HepG2 (cell line): ENCODE data around the gene TCL1A. TPM values are rescaled to one million over a fixed set of nuclear protein-coding genes. Genes with fewer than 3 reads are reported as not detected.

Source experiments
- ATAC-seq: fragments of 200-7000 bp; cut with Tn5 transposase; 3 replicates; pipeline ENCODE4 v1.9.1; 2020; ENCODE audit warnings: mild to moderate bottlenecking, moderate library complexity
- BruUV-seq: library from RNA; stranded (reverse); fragments of 400-500 nt; replicated peaks from 2 replicates; lab custom pipeline; 2021; lab: Mats Ljungman, UMichigan
- CTCF ChIA-PET: fragments of 300-600 bp; formaldehyde crosslinking; extraction: SDS; loops from one replicate; lab custom pipeline; 2021; ENCODE audit warnings: low total read pairs, inconsistent platforms, low intra/inter-chr PET ratio; lab: Yijun Ruan, JAX
- POLR2A ChIA-PET: fragments of 350-600 bp; sonication (Branson Sonifier 250); formaldehyde crosslinking; loops from one replicate; lab custom pipeline; 2020; ENCODE audit warnings: antibody characterized with exemption, inconsistent platforms; lab: Yijun Ruan, JAX
- DNase-seq: peaks from one replicate; pipeline ENCODE4 v3.0.0-alpha.2; 2015; ENCODE audit warnings: low spot score
- FAIRE-seq: peaks from 3 replicates; lab custom pipeline; 2011; peaks lifted over from hg19 to GRCh38; lab: Jason Lieb, UNC
- H2AFZ ChIP-seq: one replicate; pipeline ENCODE4 v1.6.1; 2011; ENCODE audit warnings: low read length, inconsistent platforms
- H3K27ac ChIP-seq: fragments of 300-600 bp; 3 replicates; pipeline ENCODE4 v1.8.0; 2011; ENCODE audit warnings: mixed run types, mild to moderate bottlenecking, mixed read lengths, low read length, inconsistent platforms; ENCODE audit not compliant: insufficient read depth; ENCODE audit errors: extremely low read length
- H3K27me3 ChIP-seq, 2 experiments: fragments of 200-600 bp in 1 of 2; 2 replicates in 1 of 2; 3 replicates in 1 of 2; pipeline versions ENCODE4 v1.6.0 to v1.8.0; 2011; ENCODE audit warnings: low read length in 2 of 2, mild to moderate bottlenecking in 2 of 2, moderate library complexity in 2 of 2, inconsistent platforms in 1 of 2; ENCODE audit not compliant: insufficient read depth in 2 of 2, control insufficient read depth in 1 of 2
- H3K36me3 ChIP-seq, 2 experiments: fragments of 200-600 bp in 1 of 2; replicated peaks in 1 of 2; 2 replicates in 1 of 2; 3 replicates in 1 of 2; pipeline versions ENCODE4 v1.5.1 to v1.8.0; 2011; ENCODE audit warnings: low read length in 2 of 2, inconsistent platforms in 1 of 2; ENCODE audit not compliant: insufficient read depth in 2 of 2, control insufficient read depth in 1 of 2
- H3K4me1 ChIP-seq: 2 replicates; pipeline ENCODE4 v1.5.1; 2012; ENCODE audit warnings: low read length, inconsistent platforms; ENCODE audit not compliant: insufficient read depth
- H3K4me2 ChIP-seq: 2 replicates; pipeline ENCODE4 v1.6.0; 2011; ENCODE audit warnings: low read depth, low read length, inconsistent platforms
- H3K4me3 ChIP-seq, 3 experiments: fragments of 200-600 bp in 1 of 3; sonication (generic), shearing (Covaris generic) in 1 of 3; replicated peaks in 1 of 3; 2 replicates each; pipeline ENCODE4 v1.5.1; 2011 to 2016; ENCODE audit warnings: low read length in 3 of 3, inconsistent platforms in 2 of 3, low read depth in 2 of 3, mild to moderate bottlenecking in 2 of 3, control low read depth in 1 of 3, mixed read lengths in 1 of 3; ENCODE audit not compliant: insufficient read depth in 1 of 3
- H3K79me2 ChIP-seq: one replicate; pipeline ENCODE4 v1.6.1; 2011; ENCODE audit warnings: low read length, inconsistent platforms; ENCODE audit not compliant: insufficient read depth
- H3K9ac ChIP-seq: 2 replicates; pipeline ENCODE4 v1.6.0; 2011; ENCODE audit warnings: mild to moderate bottlenecking, low read depth, low read length, inconsistent platforms; ENCODE audit not compliant: insufficient read depth
- H3K9me3 ChIP-seq: 2 replicates; pipeline ENCODE4 v1.5.1; 2012; ENCODE audit warnings: mild to moderate bottlenecking, low read length
- H4K20me1 ChIP-seq: 2 replicates; pipeline ENCODE4 v1.6.0; 2011; ENCODE audit warnings: inconsistent platforms, mild to moderate bottlenecking, low read length, moderate library complexity; ENCODE audit not compliant: insufficient read depth
- AGO2 ChIP-seq: fragments of 200-400 bp; formaldehyde crosslinking; optimal IDR thresholded peaks from 2 replicates; pipeline ENCODE3; 2017; ENCODE audit warnings: mild to moderate bottlenecking, low read depth, low read length, moderate library complexity
- CREB1 ChIP-seq, 2 experiments: fragments of 450-650 bp in 1 of 2; IDR thresholded peaks; 2 replicates each; pipeline ENCODE4 v1.6.1; 2016 to 2017; ENCODE audit warnings: control low read depth in 1 of 2, mild to moderate bottlenecking in 1 of 2, missing compliant biosample characterization in 1 of 2, missing genetic modification characterization in 1 of 2
- ESRRA ChIP-seq: sonication (generic); formaldehyde crosslinking; IDR thresholded peaks from 2 replicates; pipeline ENCODE4 v1.5.1; 2020; ENCODE audit warnings: mild to moderate bottlenecking, low read depth, missing genetic modification reagents
- GABPA ChIP-seq, 2 experiments: IDR thresholded peaks; 2 replicates each; pipeline ENCODE4 v1.6.1; 2011 to 2016; ENCODE audit warnings: low read depth in 2 of 2, low read length in 1 of 2, missing biosample characterization in 1 of 2, missing genetic modification characterization in 1 of 2
- HNRNPLL ChIP-seq: fragments of 200-400 bp; formaldehyde crosslinking; IDR thresholded peaks from 2 replicates; pipeline ENCODE4 v1.6.1; 2017; ENCODE audit warnings: mild to moderate bottlenecking, low read depth, low read length; ENCODE audit not compliant: poor library complexity, severe bottlenecking
- KLF11 ChIP-seq: IDR thresholded peaks from 2 replicates; pipeline ENCODE4 v1.6.1; 2016; ENCODE audit warnings: missing compliant biosample characterization
- NFKB2 ChIP-seq: sonication (generic); formaldehyde crosslinking; IDR thresholded peaks from 2 replicates; pipeline ENCODE4 v1.4.0; 2020; ENCODE audit warnings: missing genetic modification reagents, borderline replicate concordance
- TCF7 ChIP-seq: sonication (generic); IDR thresholded peaks from 2 replicates; pipeline ENCODE4 v1.6.1; 2016; ENCODE audit warnings: antibody characterized with exemption, low read depth
- ZNF17 ChIP-seq: sonication (generic); formaldehyde crosslinking; IDR thresholded peaks from 2 replicates; pipeline ENCODE4 v1.5.0; 2020; ENCODE audit warnings: mild to moderate bottlenecking, missing genetic modification reagents
- ZNF263 ChIP-seq: sonication (generic); formaldehyde crosslinking; IDR thresholded peaks from 2 replicates; pipeline ENCODE4 v1.4.0; 2020; ENCODE audit warnings: missing genetic modification reagents
- ZNF563 ChIP-seq: sonication (generic); formaldehyde crosslinking; IDR thresholded peaks from 2 replicates; pipeline ENCODE4 v1.8.0; 2022; ENCODE audit warnings: mild to moderate bottlenecking, moderate library complexity, missing genetic modification reagents
- ZNF670 ChIP-seq: sonication (generic); formaldehyde crosslinking; IDR thresholded peaks from 2 replicates; pipeline ENCODE4 v1.8.0; 2022; ENCODE audit warnings: mild to moderate bottlenecking, missing genetic modification reagents, borderline replicate concordance
- ZNF780A ChIP-seq: sonication (generic); formaldehyde crosslinking; IDR thresholded peaks from 2 replicates; pipeline ENCODE4 v1.8.0; 2022; ENCODE audit warnings: mild to moderate bottlenecking, missing genetic modification reagents, moderate library complexity
- ZSCAN9 ChIP-seq: IDR thresholded peaks from 2 replicates; pipeline ENCODE4 v1.6.1; 2016; ENCODE audit warnings: borderline replicate concordance
- WGBS: methylation state at CpG from one replicate; pipeline ENCODE4 v1.1.6; 2017; ENCODE audit warnings: low lambda C conversion rate; 5-methylcytosine and 5-hydroxymethylcytosine counted together
- in situ Hi-C: cut with HindIII; loops from 2 replicates; pipeline ENCODE4 v1.10.0; 2017; ENCODE audit warnings: low pct_unique_long_range_greater_than_20kb; ENCODE audit not compliant: extremely low pct_ligation_motif_present
- intact Hi-C: fragments of 100-400 bp; cut with micrococcal nuclease; formaldehyde crosslinking; loops from one replicate; pipeline ENCODE4 v1.10.0; 2022; ENCODE audit not compliant: unreplicated experiment
- polyA plus RNA-seq, 8 experiments: library from polyadenylated mRNA; depleted of rRNA in 3 of 8; stranded (reverse) in 7 of 8; unstranded in 1 of 8; fragments of >200 nt; fragmentation: Illumina TruSeq in 4 of 8; extraction: Trizol in 4 of 8; gene quantifications; 2 replicates each; pipeline versions ENCODE4 v1.2.1 to v1.2.3, GENCODE V29; 2011 to 2016; ENCODE audit warnings: low read depth in 4 of 8, missing spikeins in 1 of 8, mixed read lengths in 1 of 8; ENCODE audit not compliant: insufficient read depth in 1 of 8
- total RNA-seq, 5 experiments: library from RNA; depleted of rRNA; stranded (reverse); fragments of >200 nt; fragmentation: Illumina TruSeq; extraction: Trizol; gene quantifications; 2 replicates each; pipeline ENCODE4 v1.2.3, GENCODE V29; 2016; ENCODE audit warnings: low read depth in 1 of 5
- TF ChIP-seq, protein P1 (sequence below): IDR thresholded peaks from 2 replicates; pipeline ENCODE4 v1.6.1; 2016; ENCODE audit warnings: missing compliant biosample characterization, missing genetic modification reagents, borderline replicate concordance
- TF ChIP-seq, protein P2 (sequence below): sonication (generic); formaldehyde crosslinking; IDR thresholded peaks from 2 replicates; pipeline ENCODE4 v1.4.0; 2020; ENCODE audit warnings: missing genetic modification reagents, borderline replicate concordance
- TF ChIP-seq, protein P3 (sequence below): sonication (generic); formaldehyde crosslinking; IDR thresholded peaks from 2 replicates; pipeline ENCODE4 v1.4.0; 2020; ENCODE audit warnings: missing genetic modification reagents

The TCL1A gene
- total and polyA plus RNA-seq, 2 of the 13 experiments (the other 11 are each of a cell fraction or from before 2014, with no cell fraction given), result not detected

DNA sequence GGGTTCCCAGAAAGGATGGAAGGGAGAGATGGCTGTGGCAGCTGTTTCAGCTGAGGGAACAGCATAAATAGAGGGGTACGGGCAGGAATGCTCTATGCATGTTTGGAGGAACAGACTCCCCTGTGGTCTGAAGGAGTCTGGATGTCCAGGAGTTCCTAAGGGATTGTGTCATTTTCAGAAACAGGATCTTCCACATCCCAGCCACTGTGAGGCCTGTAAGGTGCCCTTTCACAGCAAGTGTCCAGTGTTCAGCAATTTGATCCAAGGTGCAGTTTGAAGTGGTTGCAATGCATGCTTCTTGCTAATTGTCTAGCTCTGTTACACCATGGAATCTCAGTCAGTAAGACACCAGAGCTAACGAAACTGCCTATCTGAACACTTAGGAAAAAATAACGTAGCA is 46.7 kb upstream of the TCL1A start:
- H3K4me2 ChIP-seq, result no peak overlapping the region
- ChIA-PET CTCF (no interaction called here), POLR2A (no interaction called here)
- in situ Hi-C loops, result no loop called here
- TF ChIP-seq ZSCAN9 (CRISPR knock-in tag) (no peak), KLF11 (CRISPR knock-in tag) (no peak), ZNF17 (no peak), ESRRA (CRISPR knock-in tag) (no peak), ZNF563 (CRISPR knock-in tag) (no peak), CREB1 (IDR thresholded peaks at IDR 0.05) (no peak), CREB1 (CRISPR knock-in tag; IDR thresholded peaks at IDR 0.05) (no peak), TCF7 (no peak), NFKB2 (no peak), HNRNPLL (no peak), ZNF780A (no peak), GABPA (IDR thresholded peaks at IDR 0.05; ENCODE audit: low read depth, low read length) (no peak), GABPA (CRISPR knock-in tag; IDR thresholded peaks at IDR 0.05; ENCODE audit: low read depth) (no peak), ZNF670 (CRISPR knock-in tag) (no peak), ZNF263 (CRISPR knock-in tag) (no peak), AGO2 (no peak)
- TF ChIP-seq, protein P1, sequence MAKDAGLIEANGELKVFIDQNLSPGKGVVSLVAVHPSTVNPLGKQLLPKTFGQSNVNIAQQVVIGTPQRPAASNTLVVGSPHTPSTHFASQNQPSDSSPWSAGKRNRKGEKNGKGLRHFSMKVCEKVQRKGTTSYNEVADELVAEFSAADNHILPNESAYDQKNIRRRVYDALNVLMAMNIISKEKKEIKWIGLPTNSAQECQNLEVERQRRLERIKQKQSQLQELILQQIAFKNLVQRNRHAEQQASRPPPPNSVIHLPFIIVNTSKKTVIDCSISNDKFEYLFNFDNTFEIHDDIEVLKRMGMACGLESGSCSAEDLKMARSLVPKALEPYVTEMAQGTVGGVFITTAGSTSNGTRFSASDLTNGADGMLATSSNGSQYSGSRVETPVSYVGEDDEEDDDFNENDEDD (CRISPR knock-in tag), result no peak
- TF ChIP-seq, protein P2, sequence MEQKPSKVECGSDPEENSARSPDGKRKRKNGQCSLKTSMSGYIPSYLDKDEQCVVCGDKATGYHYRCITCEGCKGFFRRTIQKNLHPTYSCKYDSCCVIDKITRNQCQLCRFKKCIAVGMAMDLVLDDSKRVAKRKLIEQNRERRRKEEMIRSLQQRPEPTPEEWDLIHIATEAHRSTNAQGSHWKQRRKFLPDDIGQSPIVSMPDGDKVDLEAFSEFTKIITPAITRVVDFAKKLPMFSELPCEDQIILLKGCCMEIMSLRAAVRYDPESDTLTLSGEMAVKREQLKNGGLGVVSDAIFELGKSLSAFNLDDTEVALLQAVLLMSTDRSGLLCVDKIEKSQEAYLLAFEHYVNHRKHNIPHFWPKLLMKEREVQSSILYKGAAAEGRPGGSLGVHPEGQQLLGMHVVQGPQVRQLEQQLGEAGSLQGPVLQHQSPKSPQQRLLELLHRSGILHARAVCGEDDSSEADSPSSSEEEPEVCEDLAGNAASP (CRISPR knock-in tag), result no peak
- TF ChIP-seq, protein P3, sequence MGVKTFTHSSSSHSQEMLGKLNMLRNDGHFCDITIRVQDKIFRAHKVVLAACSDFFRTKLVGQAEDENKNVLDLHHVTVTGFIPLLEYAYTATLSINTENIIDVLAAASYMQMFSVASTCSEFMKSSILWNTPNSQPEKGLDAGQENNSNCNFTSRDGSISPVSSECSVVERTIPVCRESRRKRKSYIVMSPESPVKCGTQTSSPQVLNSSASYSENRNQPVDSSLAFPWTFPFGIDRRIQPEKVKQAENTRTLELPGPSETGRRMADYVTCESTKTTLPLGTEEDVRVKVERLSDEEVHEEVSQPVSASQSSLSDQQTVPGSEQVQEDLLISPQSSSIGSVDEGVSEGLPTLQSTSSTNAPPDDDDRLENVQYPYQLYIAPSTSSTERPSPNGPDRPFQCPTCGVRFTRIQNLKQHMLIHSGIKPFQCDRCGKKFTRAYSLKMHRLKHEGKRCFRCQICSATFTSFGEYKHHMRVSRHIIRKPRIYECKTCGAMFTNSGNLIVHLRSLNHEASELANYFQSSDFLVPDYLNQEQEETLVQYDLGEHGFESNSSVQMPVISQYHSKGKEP, result no peak
- no peaks in the 10 kb centered on the region for H4K20me1 ChIP-seq
- H3K9ac ChIP-seq, result no peak overlapping the region
- intact Hi-C loops, result no loop called here
- no peaks in the 10 kb centered on the region for H3K36me3 ChIP-seq
- no peaks in the 10 kb centered on the region for H3K9me3 ChIP-seq
- H2AFZ ChIP-seq, result no peak overlapping the region
- no peak for FAIRE-seq
- BruUV-seq, result no TSS peak
- H3K27ac ChIP-seq, result no peak overlapping the region
- 1% methylated on average over 3 of the region's 3 CpGs for WGBS
- DNase-seq, result no peak
- no peak overlapping the region for H3K4me3 ChIP-seq
- H3K79me2 ChIP-seq, result no peaks in the 10 kb centered on the region
- peaks cover 0 to 6% of the 10 kb centered on the region in 2 experiments; a peak in 2 of 5 replicates for H3K27me3 ChIP-seq
- H3K4me1 ChIP-seq, result no peaks in the 10 kb centered on the region
- ATAC-seq, result no peak
